OCI-LY1 (cell line): ENCODE data around the gene PLG.
"Not testable (repeated sequence)": the region's sequence is repeated elsewhere in the genome, so short reads cannot be mapped to it uniquely, and the experiment has no call there.

Experiments
- H2AFZ ChIP-seq: fragments of 200-600 bp; sonication (generic), shearing (Covaris generic); 2 replicates; pipeline ENCODE4 v1.6.0; 2014; ENCODE audit warnings: antibody characterized with exemption, mild to moderate bottlenecking, low read length
- H3F3A ChIP-seq: fragments of 200-600 bp; sonication (generic), shearing (Covaris generic); 2 replicates; pipeline ENCODE4 v1.6.0; 2014; ENCODE audit warnings: mild to moderate bottlenecking, antibody characterized with exemption, low read length, moderate library complexity; ENCODE audit not compliant: insufficient read depth
- H3K27ac ChIP-seq: fragments of 200-600 bp; sonication (generic); 2 replicates; pipeline ENCODE4 v1.5.1; 2014; ENCODE audit warnings: low read length, mixed run types, mild to moderate bottlenecking, low read depth; ENCODE audit not compliant: poor library complexity, severe bottlenecking
- H3K27me3 ChIP-seq: fragments of 200-600 bp; sonication (generic); 2 replicates; pipeline ENCODE4 v1.6.0; 2014; ENCODE audit warnings: antibody characterized with exemption, mild to moderate bottlenecking, low read length, moderate library complexity; ENCODE audit not compliant: insufficient read depth
- H3K36me3 ChIP-seq: fragments of 200-600 bp; sonication (generic); 2 replicates; pipeline ENCODE4 v1.6.1; 2014; ENCODE audit warnings: mild to moderate bottlenecking, antibody characterized with exemption, low read length, moderate library complexity, mixed read lengths; ENCODE audit not compliant: insufficient read depth
- H3K4me1 ChIP-seq: fragments of 200-600 bp; sonication (generic); 2 replicates; pipeline ENCODE4 v1.5.1; 2014; ENCODE audit warnings: mild to moderate bottlenecking, low read length, moderate library complexity; ENCODE audit not compliant: insufficient read depth, severe bottlenecking
- H3K4me2 ChIP-seq: fragments of 200-600 bp; sonication (generic), shearing (Covaris generic); 2 replicates; pipeline ENCODE4 v1.6.1; 2014; ENCODE audit warnings: low read length
- H3K4me3 ChIP-seq: fragments of 200-600 bp; sonication (generic); 2 replicates; pipeline ENCODE4 v1.5.1; 2014; ENCODE audit warnings: low read length, low read depth, mild to moderate bottlenecking, mixed read lengths; ENCODE audit not compliant: poor library complexity, severe bottlenecking
- H3K79me2 ChIP-seq: fragments of 200-600 bp; shearing (Covaris generic); 2 replicates; pipeline ENCODE4 v1.6.1; 2016; ENCODE audit warnings: mixed run types, low read length, mixed read lengths; ENCODE audit not compliant: insufficient read depth
- H3K9ac ChIP-seq: fragments of 200-600 bp; sonication (generic), shearing (Covaris generic); 2 replicates; pipeline ENCODE4 v1.6.1; 2014; ENCODE audit warnings: mild to moderate bottlenecking, low read length, mixed read lengths
- H3K9me2 ChIP-seq: fragments of 200-600 bp; sonication (generic), shearing (Covaris generic); 2 replicates; pipeline ENCODE4 v1.6.1; 2014; ENCODE audit warnings: low read depth, mild to moderate bottlenecking, low read length, mixed read lengths
- H3K9me3 ChIP-seq: fragments of 200-600 bp; shearing (Covaris generic); 2 replicates; pipeline ENCODE4 v1.6.1; 2014; ENCODE audit warnings: low read length, mixed read lengths
- H4K20me1 ChIP-seq: fragments of 200-600 bp; sonication (generic), shearing (Covaris generic); 2 replicates; pipeline ENCODE4 v1.6.0; 2016; ENCODE audit warnings: mild to moderate bottlenecking, low read length; ENCODE audit not compliant: insufficient read depth
- CTCF ChIP-seq: fragments of 200-600 bp; sonication (generic), shearing (Covaris generic); IDR thresholded peaks from 2 replicates; pipeline ENCODE4 v1.5.1; 2017; ENCODE audit warnings: mild to moderate bottlenecking, antibody characterized with exemption, low read length, moderate library complexity, mixed read lengths
- EZH2 ChIP-seq: fragments of 200-600 bp; sonication (generic), shearing (Covaris generic); IDR thresholded peaks from 2 replicates; pipeline ENCODE4 v1.8.0; 2017; ENCODE audit warnings: borderline replicate concordance, mixed run types, mild to moderate bottlenecking, antibody characterized with exemption, low read length, moderate library complexity, mixed read lengths

Gene PLG

GRCh38 chr6:160781298-160781697 lies 79.3 kb downstream of the PLG start:
- Histone ChIP-seq H3F3A (no peaks in the 10 kb centered on the region), H3K9ac (no peak overlapping the region), H3K9me3 (no peaks in the 10 kb centered on the region), H3K4me3 (no peak overlapping the region), H3K36me3 (no peaks in the 10 kb centered on the region), H3K79me2 (no peaks in the 10 kb centered on the region), H3K27me3 (no peaks in the 10 kb centered on the region), H3K27ac (no peak overlapping the region), H3K4me2 (no peak overlapping the region), H4K20me1 (no peaks in the 10 kb centered on the region), H3K4me1 (no peaks in the 10 kb centered on the region), H3K9me2 (no peaks in the 10 kb centered on the region), H2AFZ (no peak overlapping the region)
- TF ChIP-seq EZH2 (no peak), CTCF (no peak)

DNA sequence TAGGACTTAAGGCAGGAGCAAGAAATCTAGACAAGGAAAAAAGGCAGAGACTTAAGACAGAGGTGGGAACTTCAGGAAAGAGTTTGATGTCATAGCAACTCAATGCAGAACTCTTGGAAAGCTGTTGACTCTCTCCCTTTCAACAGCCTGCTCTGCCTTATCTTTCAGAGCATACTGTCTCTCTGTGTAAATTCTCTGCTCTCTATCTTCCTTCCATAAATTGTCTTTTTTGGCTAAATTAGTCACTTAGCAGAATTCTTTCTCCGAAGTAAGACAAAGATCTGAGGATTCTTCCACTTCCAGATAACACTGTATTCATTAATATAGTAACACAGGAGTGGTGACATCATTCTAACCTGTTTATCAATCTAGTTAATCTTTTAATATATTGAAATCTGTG lies 80.2 kb downstream of the PLG start:
- Histone ChIP-seq H4K20me1 (no peaks in the 10 kb centered on the region), H3K4me2 (no peak overlapping the region), H3K9me3 (no peaks in the 10 kb centered on the region), H3K9ac (no peak overlapping the region), H3K79me2 (no peaks in the 10 kb centered on the region), H3K4me3 (no peak overlapping the region), H3K36me3 (no peaks in the 10 kb centered on the region), H3K27me3 (no peaks in the 10 kb centered on the region), H3K27ac (no peak overlapping the region), H3K9me2 (no peaks in the 10 kb centered on the region), H2AFZ (no peak overlapping the region), H3K4me1 (no peaks in the 10 kb centered on the region), H3F3A (no peaks in the 10 kb centered on the region)
- TF ChIP-seq CTCF = no peak

DNA sequence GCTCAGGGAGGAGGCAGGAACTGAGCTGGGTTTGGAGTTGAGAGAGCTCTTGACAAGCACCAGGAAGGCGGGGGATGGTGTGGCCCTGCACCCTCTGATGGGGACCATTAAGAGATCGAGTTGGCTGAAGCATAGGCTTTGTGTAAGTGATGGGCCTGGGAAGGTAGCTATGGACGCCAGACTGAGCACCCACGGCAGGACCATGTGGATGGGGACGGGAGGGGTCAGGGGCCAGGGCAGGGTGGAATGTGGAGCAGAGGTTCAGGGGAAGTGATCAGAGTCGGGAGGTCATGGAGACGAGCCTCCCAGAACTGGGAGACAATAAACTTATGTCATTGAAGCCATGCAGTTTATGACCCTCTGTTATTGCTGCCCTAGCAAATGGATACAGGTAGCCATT lies 81.7 kb downstream of the PLG start:
- H3K4me2 ChIP-seq = no peak overlapping the region
- H3K36me3 ChIP-seq = no peaks in the 10 kb centered on the region
- TF ChIP-seq CTCF (no peak), EZH2 (no peak)
- H3K27ac ChIP-seq = no peak overlapping the region
- no peak overlapping the region for H2AFZ ChIP-seq
- H4K20me1 ChIP-seq = no peaks in the 10 kb centered on the region
- H3K79me2 ChIP-seq = no peaks in the 10 kb centered on the region
- no peak overlapping the region for H3K4me3 ChIP-seq
- no peaks in the 10 kb centered on the region for H3K9me3 ChIP-seq
- no peaks in the 10 kb centered on the region for H3K9me2 ChIP-seq
- H3K27me3 ChIP-seq = no peaks in the 10 kb centered on the region
- H3K9ac ChIP-seq = no peak overlapping the region
- H3F3A ChIP-seq = no peaks in the 10 kb centered on the region
- H3K4me1 ChIP-seq = no peaks in the 10 kb centered on the region

- H3K36me3 ChIP-seq, H3K27me3 ChIP-seq, H3K9me3 ChIP-seq, H3F3A ChIP-seq, H3K4me1 ChIP-seq, H4K20me1 ChIP-seq, H3K4me3 ChIP-seq, H3K9ac ChIP-seq, H3K27ac ChIP-seq, H3K79me2 ChIP-seq, H3K9me2 ChIP-seq, H2AFZ ChIP-seq, H3K4me2 ChIP-seq: not testable (repeated sequence)
These were observed 86.1 kb downstream of the PLG start for GRCh38 chr6:160788126-160788525.
